MM.1S (cell line): Measurements from ENCODE around the gene MED25.

Experiments
- DNase-seq: peaks from one replicate; pipeline ENCODE4 v3.0.0-alpha.2; 2015
- H2AFZ ChIP-seq: fragments of 300-600 bp; sonication (generic); 2 replicates; pipeline ENCODE4 v1.6.0; 2016; ENCODE audit warnings: antibody characterized with exemption, low read length
- H3F3A ChIP-seq: fragments of 300-600 bp; sonication (generic); 2 replicates; pipeline ENCODE4 v1.6.1; 2016; ENCODE audit warnings: mild to moderate bottlenecking, antibody characterized with exemption, low read length, moderate library complexity, mixed read lengths; ENCODE audit not compliant: insufficient read depth
- H3K27ac ChIP-seq: fragments of 300-600 bp; sonication (generic); 2 replicates; pipeline ENCODE4 v1.5.1; 2016; ENCODE audit warnings: mild to moderate bottlenecking, low read length
- H3K27me3 ChIP-seq: fragments of 300-600 bp; sonication (generic); replicated peaks from 2 replicates; pipeline ENCODE4 v1.6.0; 2016; ENCODE audit warnings: low read length; ENCODE audit not compliant: insufficient read depth
- H3K36me3 ChIP-seq: fragments of 300-600 bp; sonication (generic); replicated peaks from 2 replicates; pipeline ENCODE4 v1.6.1; 2016; ENCODE audit warnings: mild to moderate bottlenecking, low read length, mixed read lengths; ENCODE audit not compliant: insufficient read depth
- H3K4me1 ChIP-seq: fragments of 300-600 bp; sonication (generic); 2 replicates; pipeline ENCODE4 v1.6.1; 2016; ENCODE audit warnings: low read length, mixed read lengths
- H3K4me2 ChIP-seq: fragments of 300-600 bp; sonication (generic); 2 replicates; pipeline ENCODE4 v1.6.0; 2016; ENCODE audit warnings: low read depth, low read length
- H3K4me3 ChIP-seq: fragments of 300-600 bp; sonication (generic); 2 replicates; pipeline ENCODE4 v1.5.1; 2016; ENCODE audit warnings: low read length, mixed read lengths
- H3K79me2 ChIP-seq: fragments of 300-600 bp; sonication (generic); 2 replicates; pipeline ENCODE4 v1.6.1; 2016; ENCODE audit warnings: mixed run types, low read length, mixed read lengths
- H3K9ac ChIP-seq: fragments of 300-600 bp; sonication (generic); 2 replicates; pipeline ENCODE4 v1.6.1; 2016; ENCODE audit warnings: low read length, mixed read lengths
- H3K9me2 ChIP-seq: fragments of 300-600 bp; sonication (generic); replicated peaks from 2 replicates; pipeline ENCODE4 v1.6.1; 2016; ENCODE audit warnings: mild to moderate bottlenecking, low read length, mixed read lengths; ENCODE audit not compliant: insufficient read depth
- H3K9me3 ChIP-seq: fragments of 300-600 bp; sonication (generic); replicated peaks from 2 replicates; pipeline ENCODE4 v1.6.1; 2016; ENCODE audit warnings: mild to moderate bottlenecking, low read length, mixed read lengths; ENCODE audit not compliant: insufficient read depth
- H4K20me1 ChIP-seq: fragments of 300-600 bp; sonication (generic); 2 replicates; pipeline ENCODE4 v1.6.1; 2016; ENCODE audit warnings: mild to moderate bottlenecking, low read length, moderate library complexity, mixed read lengths; ENCODE audit not compliant: insufficient read depth
- EZH2 ChIP-seq: fragments of 300-600 bp; sonication (generic); optimal IDR thresholded peaks from 2 replicates; pipeline ENCODE3; 2017; ENCODE audit warnings: low read depth, mild to moderate bottlenecking, antibody characterized with exemption, low read length, mixed read lengths
- EZH2phosphoT487 ChIP-seq: fragments of 300-600 bp; sonication (generic); IDR thresholded peaks from 2 replicates; pipeline ENCODE4 v1.6.1; 2018; ENCODE audit warnings: antibody characterized with exemption, low read length
- TF ChIP-seq, protein P1 (sequence below): fragments of 300-600 bp; sonication (generic); IDR thresholded peaks from 2 replicates; pipeline ENCODE4 v1.5.1; 2016; ENCODE audit warnings: antibody characterized with exemption, low read length, mixed read lengths

The MED25 gene

DNA sequence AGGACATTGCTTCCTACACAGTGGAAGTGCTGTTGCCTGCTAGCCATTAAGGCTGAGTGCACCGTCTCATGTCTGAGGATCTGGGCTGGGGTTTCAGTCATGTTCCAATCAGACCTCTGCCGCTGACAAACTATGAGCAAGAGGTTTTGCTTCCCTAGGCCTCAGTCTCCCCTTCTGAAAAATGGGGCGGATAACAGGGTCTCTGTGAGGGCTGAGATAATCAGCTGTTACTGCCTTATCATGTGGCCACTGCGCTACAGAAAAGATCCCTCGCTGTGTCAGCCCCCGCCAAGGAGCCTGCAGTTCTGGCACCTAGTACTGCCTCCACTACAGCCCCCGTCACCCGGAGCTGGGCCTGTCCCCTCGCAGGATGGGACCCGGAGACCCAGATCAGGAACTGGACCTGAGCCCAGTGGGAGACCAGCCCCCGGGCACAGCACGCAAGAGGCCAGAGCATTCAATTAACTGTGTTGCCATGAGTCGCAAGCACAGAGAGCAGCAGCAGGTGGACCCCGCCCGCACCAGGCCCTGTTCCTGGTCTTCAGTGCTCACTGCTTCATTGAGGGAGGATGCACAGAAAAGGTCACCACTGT is 52.3 kb downstream of the MED25 start:
- H3F3A ChIP-seq, result peaks cover 35% of the 10 kb centered on the region

DNA sequence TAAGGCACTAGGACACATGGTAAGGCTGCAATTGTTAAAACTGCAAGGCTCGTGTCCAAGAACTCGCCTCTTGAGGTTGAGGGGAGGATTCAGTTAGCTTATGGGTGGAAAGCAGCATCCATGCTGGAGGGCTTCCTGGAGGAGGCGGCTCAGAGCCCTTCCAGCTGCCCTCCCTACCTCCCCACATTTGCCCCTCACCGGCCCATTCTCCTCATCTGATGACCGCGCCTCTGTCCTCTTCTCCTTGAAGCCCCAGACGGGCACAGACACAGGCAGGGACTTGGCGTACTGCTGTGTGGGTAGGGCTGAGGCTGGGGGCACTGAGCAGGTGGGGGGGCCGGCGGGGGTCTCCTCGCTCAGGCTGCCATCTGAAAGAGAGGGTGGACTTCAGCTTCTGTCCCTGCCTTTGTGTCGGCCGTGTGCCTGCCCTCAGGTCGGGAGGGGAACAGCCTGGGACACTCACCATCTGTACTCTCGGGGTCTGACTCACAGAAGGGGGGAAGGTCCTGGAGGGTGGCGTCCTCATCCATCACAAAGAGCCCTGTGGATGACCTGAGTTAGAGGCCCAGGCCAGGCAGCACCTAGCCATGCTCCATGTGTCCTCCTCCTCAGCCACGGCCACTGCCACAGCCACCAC is 53.4 kb downstream of the MED25 start:
- Histone ChIP-seq H3K36me3 (no peaks in the 10 kb centered on the region), H3K4me2 (no peak overlapping the region), H3K27ac (no peak overlapping the region), H3K79me2 (peaks cover 51% of the 10 kb centered on the region), H2AFZ (no peak overlapping the region), H4K20me1 (no peaks in the 10 kb centered on the region), H3K4me1 (peaks cover 27% of the 10 kb centered on the region), H3K9ac (no peak overlapping the region), H3F3A (peaks cover 31% of the 10 kb centered on the region), H3K9me2 (no peaks in the 10 kb centered on the region), H3K27me3 (no peaks in the 10 kb centered on the region), H3K9me3 (no peaks in the 10 kb centered on the region), H3K4me3 (no peak overlapping the region)
- TF ChIP-seq, protein P1, sequence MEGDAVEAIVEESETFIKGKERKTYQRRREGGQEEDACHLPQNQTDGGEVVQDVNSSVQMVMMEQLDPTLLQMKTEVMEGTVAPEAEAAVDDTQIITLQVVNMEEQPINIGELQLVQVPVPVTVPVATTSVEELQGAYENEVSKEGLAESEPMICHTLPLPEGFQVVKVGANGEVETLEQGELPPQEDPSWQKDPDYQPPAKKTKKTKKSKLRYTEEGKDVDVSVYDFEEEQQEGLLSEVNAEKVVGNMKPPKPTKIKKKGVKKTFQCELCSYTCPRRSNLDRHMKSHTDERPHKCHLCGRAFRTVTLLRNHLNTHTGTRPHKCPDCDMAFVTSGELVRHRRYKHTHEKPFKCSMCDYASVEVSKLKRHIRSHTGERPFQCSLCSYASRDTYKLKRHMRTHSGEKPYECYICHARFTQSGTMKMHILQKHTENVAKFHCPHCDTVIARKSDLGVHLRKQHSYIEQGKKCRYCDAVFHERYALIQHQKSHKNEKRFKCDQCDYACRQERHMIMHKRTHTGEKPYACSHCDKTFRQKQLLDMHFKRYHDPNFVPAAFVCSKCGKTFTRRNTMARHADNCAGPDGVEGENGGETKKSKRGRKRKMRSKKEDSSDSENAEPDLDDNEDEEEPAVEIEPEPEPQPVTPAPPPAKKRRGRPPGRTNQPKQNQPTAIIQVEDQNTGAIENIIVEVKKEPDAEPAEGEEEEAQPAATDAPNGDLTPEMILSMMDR, result no peak
- TF ChIP-seq EZH2, result no peak
- no peak for TF ChIP-seq EZH2phosphoT487
- DNase-seq, result no peak

More for the DNA sequence above, 52.3 kb downstream of the MED25 start:
- Histone ChIP-seq H3K4me3 (peak overlapping the region; percentile 68), H3K9me3 (no peaks in the 10 kb centered on the region), H4K20me1 (no peaks in the 10 kb centered on the region), H3K27me3 (no peaks in the 10 kb centered on the region), H3K9me2 (no peaks in the 10 kb centered on the region), H3K4me2 (peak overlapping the region; percentile 86), H3K79me2 (peaks cover 51% of the 10 kb centered on the region), H3K27ac (peak overlapping the region; percentile 70; the same call in 1 of the 2 replicates), H3K4me1 (peaks cover 32% of the 10 kb centered on the region), H3K9ac (peak overlapping the region; percentile 63; the same call in 1 of the 2 replicates), H3K36me3 (no peaks in the 10 kb centered on the region), H2AFZ (peak overlapping the region; percentile 63)
- DNase-seq, result no peak
- TF ChIP-seq, protein P1, result no peak
- no peak for TF ChIP-seq EZH2
- no peak for TF ChIP-seq EZH2phosphoT487

DNA sequence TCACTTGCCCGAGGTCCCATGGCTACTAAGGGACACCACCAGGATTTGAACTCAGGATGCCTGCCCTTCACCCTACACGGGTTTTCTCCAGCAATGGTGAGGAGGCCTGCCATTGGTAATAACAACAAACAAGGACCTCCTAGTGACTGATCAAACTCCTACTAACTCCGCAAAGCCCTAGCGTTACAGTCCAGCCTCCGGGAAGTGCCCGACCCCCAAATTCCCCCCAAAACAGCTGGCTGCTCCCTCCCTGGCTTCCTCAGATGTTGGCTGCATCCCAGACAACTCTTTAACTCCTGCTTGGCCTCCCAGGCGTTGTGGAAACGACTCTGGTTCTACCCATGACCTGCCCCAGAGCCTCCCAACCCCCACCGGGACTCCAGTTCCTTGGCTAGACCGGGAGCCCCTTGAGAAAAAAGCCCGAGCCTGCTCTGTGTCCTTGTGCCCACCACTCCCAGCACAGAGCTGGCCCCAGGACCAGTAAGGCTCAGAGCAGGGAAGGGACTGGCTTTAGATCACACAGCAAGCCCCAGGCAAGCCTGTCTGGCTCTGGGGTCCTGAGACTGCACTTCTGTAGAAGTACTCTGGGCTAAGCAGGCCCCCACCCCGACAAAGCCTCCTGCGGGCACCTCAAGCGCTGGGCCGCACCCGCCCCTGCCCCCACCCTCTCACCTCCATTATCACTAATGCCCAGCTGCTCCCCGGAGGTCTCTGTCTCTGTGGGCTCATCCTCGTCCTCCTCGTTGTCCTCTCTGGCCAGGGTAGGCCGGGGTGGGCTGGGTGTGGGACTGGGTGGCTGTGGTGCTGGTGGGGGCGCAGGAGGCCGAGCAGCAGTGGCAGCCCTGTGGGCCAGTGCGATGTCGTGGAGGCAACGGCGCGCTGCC is 54.4 kb downstream of the MED25 start:
- peaks cover 43% of the 10 kb centered on the region for H3K79me2 ChIP-seq
- H3K27me3 ChIP-seq, result no peaks in the 10 kb centered on the region
- H3K9me2 ChIP-seq, result no peaks in the 10 kb centered on the region
- no peak overlapping the region for H2AFZ ChIP-seq
- no peak overlapping the region for H3K27ac ChIP-seq
- H3F3A ChIP-seq, result peaks cover 23% of the 10 kb centered on the region; the same call in 1 of the 2 replicates
- no peak overlapping the region for H3K9ac ChIP-seq
- H3K4me3 ChIP-seq, result no peak overlapping the region
- H4K20me1 ChIP-seq, result no peaks in the 10 kb centered on the region
- no peak for DNase-seq
- H3K36me3 ChIP-seq, result no peaks in the 10 kb centered on the region
- H3K4me1 ChIP-seq, result peaks cover 26% of the 10 kb centered on the region
- no peak overlapping the region for H3K4me2 ChIP-seq
- TF ChIP-seq EZH2phosphoT487, result no peak
- TF ChIP-seq EZH2, result no peak
- TF ChIP-seq, protein P1, result no peak
- no peaks in the 10 kb centered on the region for H3K9me3 ChIP-seq
